Inferior parietal cortex (tissue), 1 donor: ENCODE results near the gene LOXL3.

Experiments
- DNase-seq: peaks from one replicate; pipeline ENCODE4 v3.0.0-alpha.2; 2016; ENCODE audit errors: extremely low spot score

LOXL3 gene

GRCh38 chr2:74507145-74507925, 46.4 kb downstream of the LOXL3 start, which contains the start of gene PCGF1:
Gene PCGF1, minus strand, starts transcription at chr2:74507695. Its CDS starts 27 bp downstream, at chr2:74507668.
- DNase-seq: peak; percentile 98

- no peak for DNase-seq
These were observed 48.1 kb downstream of the LOXL3 start for GRCh38 chr2:74505448-74506246.

- DNase-seq: no peak
These were observed 49.2 kb downstream of the LOXL3 start for GRCh38 chr2:74504591-74504990.

- DNase-seq: no peak
These were observed 50.0 kb downstream of the LOXL3 start for GRCh38 chr2:74503506-74504475.

GRCh38 chr2:74502720-74503505, 50.8 kb downstream of the LOXL3 start:
- DNase-seq: no peak

GRCh38 chr2:74502147-74502719, 51.5 kb downstream of the LOXL3 start:
- DNase-seq: no peak

GRCh38 chr2:74501335-74502071, 52.2 kb downstream of the LOXL3 start:
- DNase-seq: no peak

GRCh38 chr2:74500578-74500946, 53.2 kb downstream of the LOXL3 start:
- no peak for DNase-seq

GRCh38 chr2:74499940-74500577, 53.7 kb downstream of the LOXL3 start:
- no peak for DNase-seq

GRCh38 chr2:74499267-74499939, 54.3 kb downstream of the LOXL3 start, which contains the start of gene LBX2:
Gene LBX2, minus strand, starts transcription at chr2:74499603. Its CDS starts 66 bp downstream, at chr2:74499537.
- no peak for DNase-seq

- no peak for DNase-seq
These were observed 55.1 kb downstream of the LOXL3 start for GRCh38 chr2:74498500-74499266.

- DNase-seq: no peak
These were observed 55.8 kb downstream of the LOXL3 start for GRCh38 chr2:74497777-74498499.

GRCh38 chr2:74496997-74497776, 56.6 kb downstream of the LOXL3 start:
- DNase-seq: no peak

GRCh38 chr2:74495440-74495839, 58.3 kb downstream of the LOXL3 start:
- no peak for DNase-seq

GRCh38 chr2:74493546-74493945, 60.2 kb downstream of the LOXL3 start:
- DNase-seq: no peak
